Suppressor macrophage (primary cell): ENCODE measurements around the gene DNAH17.

Experiments
- DNase-seq, 4 experiments: peaks; one replicate each; pipeline ENCODE4 v3.0.0-alpha.2; 2020 to 2022

DNAH17 gene

GRCh38 chr17:78387977-78388941 is 188.9 kb downstream of the DNAH17 start:
- peak; percentile 90 to 98 (median 94) for DNase-seq

GRCh38 chr17:78384479-78385175 is 192.6 kb downstream of the DNAH17 start:
- DNase-seq: peak in 1 of 4 experiments; percentile 27

DNA sequence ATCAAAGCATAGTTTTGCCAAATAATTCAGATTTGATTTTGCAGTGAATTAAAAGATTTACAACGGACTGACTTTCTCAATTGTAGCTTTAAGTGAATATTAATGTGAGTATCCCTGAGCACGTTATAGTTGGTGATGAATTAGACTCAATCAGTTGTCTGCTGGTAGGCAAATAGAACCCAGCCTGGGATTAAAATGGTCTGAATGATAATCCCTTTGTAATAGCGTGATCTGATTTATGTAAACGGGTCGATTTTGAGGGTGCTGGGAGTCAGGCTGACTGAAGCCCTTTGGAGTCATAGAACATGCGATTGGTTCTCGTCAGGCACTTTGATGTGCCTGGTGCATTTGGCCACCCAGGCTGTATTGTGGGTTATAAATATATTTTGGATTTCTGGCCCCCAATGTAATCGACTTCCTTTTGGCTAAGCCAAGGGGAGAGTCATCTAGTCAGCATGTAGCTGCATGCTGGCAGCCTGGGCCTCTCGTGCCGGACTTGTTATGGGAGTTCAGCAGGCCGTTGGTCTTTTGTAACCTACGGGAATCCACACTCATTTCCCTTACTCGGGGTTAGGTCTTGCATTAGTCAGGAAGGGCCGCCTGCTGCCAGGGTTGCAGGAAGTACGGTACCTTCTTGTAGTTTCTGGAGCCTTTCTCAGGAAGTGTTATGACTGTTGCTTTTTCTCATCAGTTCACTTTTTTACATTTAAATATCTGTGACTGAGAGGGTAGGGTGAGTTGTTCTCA is 193.3 kb downstream of the DNAH17 start:
- DNase-seq: peak; percentile 91 to 98 (median 94)

GRCh38 chr17:78381601-78382232 is 195.5 kb downstream of the DNAH17 start:
- DNase-seq: peak; percentile 58 to 80 (median 72)

GRCh38 chr17:78380370-78380769 is 196.8 kb downstream of the DNAH17 start:
- no peak for DNase-seq

DNA sequence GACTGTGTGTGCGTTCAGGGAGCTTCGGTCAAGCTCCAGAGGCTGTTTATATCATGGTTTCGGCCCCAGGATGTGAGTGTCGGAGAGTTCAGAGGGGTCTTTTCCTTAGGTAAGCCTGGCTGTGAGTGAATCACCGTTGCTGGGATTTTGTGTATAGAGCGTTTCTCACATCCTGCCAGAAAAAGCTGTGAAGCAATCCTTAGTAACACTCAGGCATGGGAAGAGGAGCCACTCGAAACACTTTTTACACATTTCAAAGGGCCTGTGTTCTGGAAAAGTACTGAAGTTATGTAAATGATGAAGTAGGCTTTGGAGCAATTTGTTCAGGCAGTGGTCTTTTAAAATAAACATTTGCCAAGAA is 198.1 kb downstream of the DNAH17 start:
- peak in 3 of 4 experiments; percentile 45 to 71 (median 52) for DNase-seq

GRCh38 chr17:78378225-78379130 is 198.7 kb downstream of the DNAH17 start, which contains the start of gene PGS1:
Gene PGS1 (plus strand): TSS chr17:78378649. CDS start chr17:78378666, 17 bp downstream.
- DNase-seq: peak; percentile 85 to 94 (median 90)

GRCh38 chr17:78377858-78378224 is 199.4 kb downstream of the DNAH17 start:
- DNase-seq: no peak

- DNase-seq: no peak
These were observed 201.0 kb downstream of the DNAH17 start for GRCh38 chr17:78376161-78376560.

- DNase-seq: peak; percentile 83 to 93 (median 90)
These were observed 201.6 kb downstream of the DNAH17 start for GRCh38 chr17:78375401-78376151.

DNA sequence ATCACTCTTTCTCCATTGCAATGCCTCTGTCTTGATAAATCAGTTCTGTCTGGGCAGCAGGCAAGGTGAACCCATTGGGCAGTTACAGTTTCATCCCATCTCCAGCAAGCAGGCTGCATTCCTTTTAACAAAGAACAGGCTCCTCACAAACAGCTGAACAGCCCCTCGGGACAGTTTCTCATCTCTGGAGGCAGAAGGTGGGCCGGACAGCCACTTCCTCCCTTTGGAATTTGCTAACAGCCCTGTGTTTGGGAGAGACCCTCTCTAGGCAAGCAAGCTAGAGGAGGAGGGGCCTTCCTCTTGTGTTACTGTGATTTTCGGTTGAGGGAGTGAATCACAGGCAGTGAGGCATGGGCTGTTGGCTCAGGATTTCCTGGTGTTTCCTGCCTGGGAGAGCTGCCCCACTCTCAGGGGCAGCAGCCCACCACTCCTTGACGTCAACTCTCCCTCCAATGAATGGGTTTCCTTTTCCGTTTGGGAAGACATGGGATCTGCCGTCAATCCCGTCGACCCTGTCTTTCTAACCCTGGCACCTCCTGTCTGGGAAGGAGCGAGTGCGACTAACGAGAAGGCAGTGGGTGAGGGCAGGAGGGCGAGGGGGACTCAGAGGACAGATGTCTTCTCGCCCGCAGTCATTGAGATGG is 202.4 kb downstream of the DNAH17 start:
- DNase-seq: peak in 2 of 4 experiments; percentile 36 to 50

DNA sequence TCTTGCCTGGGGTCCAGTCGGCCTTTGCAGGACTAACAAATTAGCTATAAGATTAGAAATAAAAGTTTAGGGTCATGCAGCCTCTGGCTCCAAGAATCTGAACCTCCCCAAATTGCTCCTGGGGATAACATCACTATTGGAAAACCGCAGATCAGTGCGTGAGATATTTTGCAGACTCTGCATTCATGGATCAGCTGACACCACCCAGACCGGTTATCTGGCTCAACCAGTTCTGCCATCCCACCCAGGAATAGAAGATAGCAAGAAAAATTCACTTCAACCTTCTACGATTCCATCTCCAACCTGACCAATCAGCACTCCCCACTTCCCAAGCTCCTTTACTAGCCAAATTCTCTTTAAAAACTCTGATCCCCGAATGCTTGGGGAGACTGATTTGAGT is 203.0 kb downstream of the DNAH17 start:
- DNase-seq: no peak
